Left lung (tissue), 10 donors: ENCODE results near the gene PPP2R5B. TPM values are rescaled to one million over a fixed set of nuclear protein-coding genes. Genes with fewer than 3 reads are reported as not detected.
"Not testable (repeated sequence)": the region's sequence is repeated elsewhere in the genome, so short reads cannot be mapped to it uniquely, and the experiment has no call there.

Experiments
- ATAC-seq: fragments of 200-7000 bp; cut with Tn5 transposase; one replicate; pipeline ENCODE4 v1.9.1; 2020; ENCODE audit warnings: moderate library complexity
- DNase-seq, 4 donors: peaks; one replicate each; pipeline ENCODE4 v3.0.0-alpha.2; 2013 to 2020
- H3K27ac ChIP-seq, 2 donors: fragments of 200-600 bp; sonication (generic) in 1 of 2; one replicate each; pipeline versions ENCODE4 v1.5.0 to v1.8.0; 2020 to 2021
- H3K27me3 ChIP-seq, 2 donors: fragments of 200-600 bp; sonication (generic) in 1 of 2; one replicate each; pipeline versions ENCODE4 v1.5.0 to v1.8.0; 2020 to 2021
- H3K36me3 ChIP-seq, 2 donors: fragments of 200-600 bp; sonication (generic) in 1 of 2; one replicate each; pipeline versions ENCODE4 v1.5.0 to v1.8.0; 2020 to 2021
- H3K4me1 ChIP-seq, 2 donors: fragments of 200-600 bp; one replicate each; pipeline ENCODE4 v1.8.0; 2021
- H3K4me3 ChIP-seq, 2 donors: fragments of 200-600 bp; sonication (generic) in 1 of 2; one replicate each; pipeline versions ENCODE4 v1.5.0 to v1.8.0; 2020 to 2021; ENCODE audit warnings: mild to moderate bottlenecking in 1 of 2
- H3K9me3 ChIP-seq, 2 donors: fragments of 200-600 bp; sonication (generic) in 1 of 2; one replicate each; pipeline versions ENCODE4 v1.5.0 to v1.8.0; 2020 to 2021
- intact Hi-C, 2 donors: fragments of 100-400 bp; cut with DNase I; formaldehyde crosslinking; loops; one replicate each; pipeline versions ENCODE4 v1.11.2 to v1.14.2; 2022
- microRNA-seq, 2 donors: library from miRNA; unstranded; fragments of <30 nt; microRNA quantifications; one replicate each; pipeline ENCODE4, GENCODE V29; 2019
- polyA plus RNA-seq, 6 donors: library from polyadenylated mRNA; unstranded; fragments of 120-200 nt; gene quantifications; one replicate each; pipeline ENCODE4 v1.2.1, GENCODE V29; 2013; ENCODE audit not compliant: insufficient read length in 6 of 6
- total RNA-seq, 2 donors: library from RNA; stranded (reverse); fragmentation: NEBNext Ultra II Directional; extraction: Animal tissue kit (Norgen Biotek cat#: 25700); gene quantifications; one replicate each; pipeline ENCODE4 v1.2.1, GENCODE V29; 2021
- TF ChIP-seq, protein P1 (sequence below), 2 donors: fragments of 200-600 bp; sonication (generic) in 1 of 2; IDR thresholded peaks; one replicate each; pipeline versions ENCODE4 v1.5.0 to v1.8.0; 2021; ENCODE audit warnings: antibody characterized with exemption in 2 of 2
- donor health status: DM: no; HTN: yes; CAD: no.
- donor health status: DM: no; HTN: no; CAD: no.

PPP2R5B gene
- total and polyA plus RNA-seq, 8 donors: 12.1 to 29.9 (median 14.1) TPM

GRCh38 chr11:64970731-64971151, 46.3 kb downstream of the PPP2R5B start:
- Histone ChIP-seq H3K4me3 (no peak overlapping the region), H3K27me3 (peaks cover 0 to 30% of the 10 kb centered on the region in 2 donors), H3K36me3 (no peaks in the 10 kb centered on the region), H3K9me3 (no peaks in the 10 kb centered on the region), H3K4me1 (peaks cover 0 to 9% of the 10 kb centered on the region in 2 donors), H3K27ac (no peak overlapping the region)
- ATAC-seq (peak; percentile 73), DNase-seq (peak in 1 of 4 donors; percentile 13)
- TF ChIP-seq, protein P1, sequence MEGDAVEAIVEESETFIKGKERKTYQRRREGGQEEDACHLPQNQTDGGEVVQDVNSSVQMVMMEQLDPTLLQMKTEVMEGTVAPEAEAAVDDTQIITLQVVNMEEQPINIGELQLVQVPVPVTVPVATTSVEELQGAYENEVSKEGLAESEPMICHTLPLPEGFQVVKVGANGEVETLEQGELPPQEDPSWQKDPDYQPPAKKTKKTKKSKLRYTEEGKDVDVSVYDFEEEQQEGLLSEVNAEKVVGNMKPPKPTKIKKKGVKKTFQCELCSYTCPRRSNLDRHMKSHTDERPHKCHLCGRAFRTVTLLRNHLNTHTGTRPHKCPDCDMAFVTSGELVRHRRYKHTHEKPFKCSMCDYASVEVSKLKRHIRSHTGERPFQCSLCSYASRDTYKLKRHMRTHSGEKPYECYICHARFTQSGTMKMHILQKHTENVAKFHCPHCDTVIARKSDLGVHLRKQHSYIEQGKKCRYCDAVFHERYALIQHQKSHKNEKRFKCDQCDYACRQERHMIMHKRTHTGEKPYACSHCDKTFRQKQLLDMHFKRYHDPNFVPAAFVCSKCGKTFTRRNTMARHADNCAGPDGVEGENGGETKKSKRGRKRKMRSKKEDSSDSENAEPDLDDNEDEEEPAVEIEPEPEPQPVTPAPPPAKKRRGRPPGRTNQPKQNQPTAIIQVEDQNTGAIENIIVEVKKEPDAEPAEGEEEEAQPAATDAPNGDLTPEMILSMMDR (IDR thresholded peaks at IDR 0.05): no peak
- intact Hi-C loops: no loop called here

- H3K27me3 ChIP-seq: peaks cover 0 to 30% of the 10 kb centered on the region in 2 donors
- no peaks in the 10 kb centered on the region for H3K36me3 ChIP-seq
- TF ChIP-seq, protein P1 (IDR thresholded peaks at IDR 0.05): no peak
- H3K4me1 ChIP-seq: peaks cover 0 to 9% of the 10 kb centered on the region in 2 donors
- H3K4me3 ChIP-seq: peak within 1 kb of the TSS; percentile 30 to 32
- intact Hi-C loops: no loop called here
- H3K27ac ChIP-seq: peak within 1 kb of the TSS in 1 of 2 donors; percentile 64
- DNase-seq (peak; percentile 68 to 94 (median 86)), ATAC-seq (peak; percentile 77)
- no peaks in the 10 kb centered on the region for H3K9me3 ChIP-seq
Observed at GRCh38 chr11:64971421-64972233, 47.1 kb downstream of the PPP2R5B start, which contains the start of gene MAJIN. Gene MAJIN (minus strand): TSS chr11:64972108. CDS start chr11:64959405, 12,703 bp downstream.

GRCh38 chr11:64974124-64974523, 49.6 kb downstream of the PPP2R5B start:
- ATAC-seq (no peak), DNase-seq (no peak)
- TF ChIP-seq, protein P1 (IDR thresholded peaks at IDR 0.05): no peak
- H3K27me3 ChIP-seq: peaks cover 0 to 30% of the 10 kb centered on the region in 2 donors
- no peak overlapping the region for H3K27ac ChIP-seq
- H3K4me3 ChIP-seq: no peak overlapping the region
- peaks cover 0 to 9% of the 10 kb centered on the region in 2 donors for H3K4me1 ChIP-seq
- H3K9me3 ChIP-seq: no peaks in the 10 kb centered on the region
- H3K36me3 ChIP-seq: no peaks in the 10 kb centered on the region
- intact Hi-C loops: no loop called here

- peak in 1 of 4 donors; percentile 2 for DNase-seq
- Histone ChIP-seq H3K4me3 (no peak overlapping the region), H3K27me3 (peaks cover 0 to 19% of the 10 kb centered on the region in 2 donors), H3K36me3 (no peaks in the 10 kb centered on the region), H3K4me1 (peaks cover 0 to 2% of the 10 kb centered on the region in 2 donors), H3K9me3 (no peaks in the 10 kb centered on the region), H3K27ac (no peak overlapping the region)
- TF ChIP-seq, protein P1 (IDR thresholded peaks at IDR 0.05): no peak
- no peak for ATAC-seq
- intact Hi-C loops: no loop called here
Observed at GRCh38 chr11:64976651-64977050, 52.2 kb downstream of the PPP2R5B start.

DNA sequence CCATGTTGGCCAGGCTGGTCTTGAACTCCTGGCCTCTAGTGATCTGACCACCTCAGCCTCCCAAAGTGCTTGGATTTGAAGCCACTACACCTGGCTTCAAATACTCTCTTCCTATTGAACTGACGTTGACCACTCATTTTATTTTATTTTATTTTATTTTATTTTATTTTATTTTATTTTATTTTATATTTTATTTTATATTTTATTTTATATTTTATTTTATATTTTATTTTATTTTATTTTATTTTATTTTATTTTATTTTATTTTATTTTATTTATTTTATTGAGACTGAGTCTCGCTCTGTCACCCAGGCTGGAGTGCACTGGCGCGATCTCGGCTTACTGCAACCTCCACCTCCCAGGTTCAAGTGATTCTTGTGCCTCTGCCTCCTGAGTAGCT, 58.9 kb downstream of the PPP2R5B start:
- ATAC-seq, intact Hi-C loops: not testable (repeated sequence)

More for the DNA sequence above, 58.9 kb downstream of the PPP2R5B start:
- not testable (repeated sequence) for H3K36me3 ChIP-seq, H3K4me3 ChIP-seq, DNase-seq, H3K4me1 ChIP-seq, H3K27ac ChIP-seq, H3K9me3 ChIP-seq, H3K27me3 ChIP-seq

Small RNA genes within 50 kb of the gene (microRNA-seq; reads per million reads assigned to microRNA genes)
- 0.27 to 0.34 reads per million in 2 donors for gene MIR6749
- 0.50 to 1.2 reads per million in 2 donors for gene MIR6750

Other genes starting within 250 kb of the PPP2R5B start
- gene NRXN2, start 201.5 kb upstream of the PPP2R5B start, total RNA-seq: 1 to 10 TPM; 3.5 to 7.9 TPM
- 10 to 100 TPM in 4 of 6 donors, 1 to 10 TPM in 2; 6.8 to 15.0 (median 10.9) TPM for gene NRXN2, start 201.5 kb upstream of the PPP2R5B start, polyA plus RNA-seq
- gene RASGRP2, start 180.5 kb upstream of the PPP2R5B start, total RNA-seq: 10 to 100 TPM; 10.8 to 35.3 TPM
- 10 to 100 TPM in 2 of 6 donors, 1 to 10 TPM in 4; 9.0 to 11.8 (median 9.4) TPM for gene RASGRP2, start 180.5 kb upstream of the PPP2R5B start, polyA plus RNA-seq
- 1 to 10 TPM; 1.3 to 3.7 TPM for gene PYGM, start 164.7 kb upstream of the PPP2R5B start, total RNA-seq
- 1 to 10 TPM; 2.2 to 4.4 (median 3.5) TPM for gene PYGM, start 164.7 kb upstream of the PPP2R5B start, polyA plus RNA-seq
- gene SF1, start 146.1 kb upstream of the PPP2R5B start, total RNA-seq: 100 to 1,000 TPM; 169 to 228 TPM
- gene SF1, start 146.1 kb upstream of the PPP2R5B start, polyA plus RNA-seq: 100 to 1,000 TPM; 437 to 519 (median 453) TPM
- 10 to 100 TPM; 19.3 to 23.2 TPM for gene MAP4K2, start 121.5 kb upstream of the PPP2R5B start, total RNA-seq
- 10 to 100 TPM; 42.3 to 48.2 (median 46.6) TPM for gene MAP4K2, start 121.5 kb upstream of the PPP2R5B start, polyA plus RNA-seq
- 10 to 100 TPM; 26.9 to 29.3 TPM for gene MEN1, start 114.1 kb upstream of the PPP2R5B start, total RNA-seq
- 10 to 100 TPM; 33.0 to 46.5 (median 38.9) TPM for gene MEN1, start 114.1 kb upstream of the PPP2R5B start, polyA plus RNA-seq
- 10 to 100 TPM; 18.0 to 25.9 TPM for gene CDC42BPG, start 80.0 kb upstream of the PPP2R5B start, total RNA-seq
- 10 to 100 TPM in 1 of 6 donors, 1 to 10 TPM in 5; 6.8 to 10.3 (median 8.6) TPM for gene CDC42BPG, start 80.0 kb upstream of the PPP2R5B start, polyA plus RNA-seq
- 100 to 1,000 TPM in 1 of 2 donors, 10 to 100 TPM in 1; 73.0 to 153 TPM for gene EHD1, start 46.1 kb upstream of the PPP2R5B start, total RNA-seq
- 10 to 100 TPM; 44.7 to 63.8 (median 52.9) TPM for gene EHD1, start 46.1 kb upstream of the PPP2R5B start, polyA plus RNA-seq
- gene ATG2A, start 7.5 kb upstream of the PPP2R5B start, total RNA-seq: 10 to 100 TPM; 21.9 to 23.5 TPM
- gene ATG2A, start 7.5 kb upstream of the PPP2R5B start, polyA plus RNA-seq: 10 to 100 TPM; 14.2 to 21.1 (median 17.5) TPM
- not detected for gene GPHA2, start 11.2 kb downstream of the PPP2R5B start, total RNA-seq
- under 1 TPM in 3 of 6 donors, not detected in 3; 0.25 to 0.60 (median 0.49) TPM for gene GPHA2, start 11.2 kb downstream of the PPP2R5B start, polyA plus RNA-seq
- not detected for gene MAJIN, start 47.4 kb downstream of the PPP2R5B start, total RNA-seq
- gene MAJIN, start 47.4 kb downstream of the PPP2R5B start, polyA plus RNA-seq: under 1 TPM in 2 of 6 donors, not detected in 4; 0.11 to 0.14 TPM
- gene BATF2, start 72.3 kb downstream of the PPP2R5B start, total RNA-seq: 1 to 10 TPM; 3.2 to 8.1 TPM
- gene BATF2, start 72.3 kb downstream of the PPP2R5B start, polyA plus RNA-seq: 1 to 10 TPM; 2.6 to 3.7 (median 3.5) TPM
- gene ARL2, start 89.5 kb downstream of the PPP2R5B start, total RNA-seq: 10 to 100 TPM; 85.3 to 89.9 TPM
- gene ARL2, start 89.5 kb downstream of the PPP2R5B start, polyA plus RNA-seq: 10 to 100 TPM; 42.2 to 58.3 (median 48.1) TPM
- 10 to 100 TPM; 22.6 to 27.4 TPM for gene SNX15, start 102.8 kb downstream of the PPP2R5B start, total RNA-seq
- gene SNX15, start 102.8 kb downstream of the PPP2R5B start, polyA plus RNA-seq: 10 to 100 TPM; 22.0 to 26.3 (median 23.3) TPM
- gene SAC3D1, start 116.5 kb downstream of the PPP2R5B start, total RNA-seq: 10 to 100 TPM; 13.2 to 15.4 TPM
- gene SAC3D1, start 116.5 kb downstream of the PPP2R5B start, polyA plus RNA-seq: 10 to 100 TPM in 4 of 6 donors, 1 to 10 TPM in 2; 8.9 to 14.0 (median 11.1) TPM
- gene NAALADL1, start 133.9 kb downstream of the PPP2R5B start, total RNA-seq: 10 to 100 TPM in 1 of 2 donors, 1 to 10 TPM in 1; 8.5 to 10.4 TPM
- 10 to 100 TPM; 11.5 to 20.7 (median 15.4) TPM for gene NAALADL1, start 133.9 kb downstream of the PPP2R5B start, polyA plus RNA-seq
- gene CDCA5, start 159.4 kb downstream of the PPP2R5B start, total RNA-seq: 10 to 100 TPM in 1 of 2 donors, 1 to 10 TPM in 1; 7.1 to 11.3 TPM
- gene CDCA5, start 159.4 kb downstream of the PPP2R5B start, polyA plus RNA-seq: 10 to 100 TPM; 12.7 to 27.9 (median 17.1) TPM
- gene ZFPL1, start 159.5 kb downstream of the PPP2R5B start, total RNA-seq: 10 to 100 TPM; 32.6 to 36.4 TPM
- gene ZFPL1, start 159.5 kb downstream of the PPP2R5B start, polyA plus RNA-seq: 10 to 100 TPM; 24.9 to 30.4 (median 27.7) TPM
- 10 to 100 TPM; 79.4 to 86.8 TPM for gene VPS51, start 171.5 kb downstream of the PPP2R5B start, total RNA-seq
- 100 to 1,000 TPM in 4 of 6 donors, 10 to 100 TPM in 2; 97.2 to 143 (median 118) TPM for gene VPS51, start 171.5 kb downstream of the PPP2R5B start, polyA plus RNA-seq
- 10 to 100 TPM; 37.1 to 41.0 TPM for gene TM7SF2, start 187.2 kb downstream of the PPP2R5B start, total RNA-seq
- gene TM7SF2, start 187.2 kb downstream of the PPP2R5B start, polyA plus RNA-seq: 10 to 100 TPM; 16.1 to 25.5 (median 21.5) TPM
- 10 to 100 TPM in 1 of 2 donors, 1 to 10 TPM in 1; 8.0 to 10.6 TPM for gene ZNHIT2, start 193.0 kb downstream of the PPP2R5B start, total RNA-seq
- 1 to 10 TPM; 3.1 to 6.2 (median 4.9) TPM for gene ZNHIT2, start 193.0 kb downstream of the PPP2R5B start, polyA plus RNA-seq
- gene FAU, start 197.4 kb downstream of the PPP2R5B start, total RNA-seq: 100 to 1,000 TPM; 621 to 685 TPM
- gene FAU, start 197.4 kb downstream of the PPP2R5B start, polyA plus RNA-seq: 1,000 to 10,000 TPM in 1 of 6 donors, 100 to 1,000 TPM in 5; 705 to 1,036 (median 867) TPM
- 10 to 100 TPM; 46.8 to 47.2 TPM for gene MRPL49, start 197.6 kb downstream of the PPP2R5B start, total RNA-seq
- gene MRPL49, start 197.6 kb downstream of the PPP2R5B start, polyA plus RNA-seq: 10 to 100 TPM; 39.3 to 44.4 (median 41.9) TPM
- 10 to 100 TPM; 63.5 to 74.5 TPM for gene SYVN1, start 209.8 kb downstream of the PPP2R5B start, total RNA-seq
- 10 to 100 TPM; 37.2 to 53.4 (median 45.2) TPM for gene SYVN1, start 209.8 kb downstream of the PPP2R5B start, polyA plus RNA-seq
- gene SPDYC, start 245.5 kb downstream of the PPP2R5B start, total RNA-seq: not detected
- not detected for gene SPDYC, start 245.5 kb downstream of the PPP2R5B start, polyA plus RNA-seq